GM23248 (cell line): ENCODE measurements around the gene RAD51B.

Experiments
- EZH2 ChIP-seq: fragments of 200-600 bp; sonication (generic); IDR thresholded peaks from 2 replicates; pipeline ENCODE4 v1.6.1; 2018; ENCODE audit warnings: antibody characterized with exemption, mild to moderate bottlenecking; ENCODE audit not compliant: insufficient read depth, poor library complexity, severe bottlenecking
- EZH2phosphoT487 ChIP-seq: fragments of 200-600 bp; sonication (generic); IDR thresholded peaks from 2 replicates; pipeline ENCODE4 v1.6.1; 2018; ENCODE audit warnings: antibody characterized with exemption, moderate library complexity, mild to moderate bottlenecking, low read depth; ENCODE audit not compliant: insufficient read depth

- TF ChIP-seq EZH2 (no peak), EZH2phosphoT487 (no peak)
Observed at GRCh38 chr14:68612049-68612448, 792.5 kb downstream of the RAD51B start.
